Liver (tissue), 9 donors: ENCODE data around the gene STEAP3. TPM values are rescaled to one million over a fixed set of nuclear protein-coding genes. Genes with fewer than 3 reads are reported as not detected.

Experiments
- DNase-seq: peaks from one replicate; pipeline ENCODE4 v3.0.0-alpha.2; 2017; ENCODE audit warnings: low spot score
- H3K27ac ChIP-seq, 2 donors: one replicate each; pipeline ENCODE4 v1.7.0; 2013; ENCODE audit warnings: inconsistent platforms in 2 of 2, low read length in 2 of 2, control low read depth in 1 of 2, low read depth in 1 of 2, mild to moderate bottlenecking in 1 of 2
- H3K27me3 ChIP-seq, 4 donors: one replicate each; pipeline versions ENCODE4 v1.6.1 to v1.7.0; 2013; ENCODE audit warnings: low read length in 3 of 4, inconsistent platforms in 1 of 4, mild to moderate bottlenecking in 1 of 4, moderate library complexity in 1 of 4; ENCODE audit not compliant: control insufficient read depth in 4 of 4, insufficient read depth in 4 of 4
- H3K36me3 ChIP-seq, 4 donors: one replicate each; pipeline versions ENCODE4 v1.6.1 to v1.7.0; 2013; ENCODE audit warnings: low read length in 3 of 4, mild to moderate bottlenecking in 3 of 4, low read depth in 1 of 4, moderate library complexity in 1 of 4; ENCODE audit not compliant: control insufficient read depth in 4 of 4, insufficient read depth in 3 of 4
- H3K4me1 ChIP-seq, 4 donors: one replicate each; pipeline versions ENCODE4 v1.6.1 to v1.7.0; 2013; ENCODE audit warnings: low read length in 3 of 4, mild to moderate bottlenecking in 3 of 4, moderate library complexity in 1 of 4; ENCODE audit not compliant: control insufficient read depth in 4 of 4, insufficient read depth in 4 of 4
- H3K4me3 ChIP-seq, 3 donors: one replicate each; pipeline versions ENCODE4 v1.6.1 to v1.7.0; 2013; ENCODE audit warnings: low read length in 3 of 3, control low read depth in 1 of 3, low read depth in 1 of 3, mild to moderate bottlenecking in 1 of 3
- H3K9ac ChIP-seq, 2 donors: one replicate each; pipeline ENCODE4 v1.7.0; 2013; ENCODE audit warnings: low read length in 2 of 2, mild to moderate bottlenecking in 2 of 2, moderate library complexity in 2 of 2, control low read depth in 1 of 2, low read depth in 1 of 2
- H3K9me3 ChIP-seq, 4 donors: one replicate each; pipeline versions ENCODE4 v1.6.1 to v1.7.0; 2013; ENCODE audit warnings: low read length in 3 of 4; ENCODE audit not compliant: control insufficient read depth in 4 of 4
- CTCF ChIP-seq: fragments of 150-350 bp; IDR thresholded peaks from 2 replicates; pipeline ENCODE4 v1.5.1; 2017; ENCODE audit warnings: improper control_type of control experiment, low read depth, low read length; ENCODE audit not compliant: missing input control
- EGR1 ChIP-seq, 2 donors: IDR thresholded peaks; 2 replicates each; pipeline ENCODE4 v1.6.1; 2016 to 2018; ENCODE audit warnings: antibody characterized with exemption in 2 of 2, low read depth in 2 of 2
- FOXA1 ChIP-seq: IDR thresholded peaks from 2 replicates; pipeline ENCODE4 v1.6.1; 2016; ENCODE audit warnings: antibody characterized with exemption
- FOXA2 ChIP-seq: IDR thresholded peaks from 2 replicates; pipeline ENCODE4 v1.6.1; 2016; ENCODE audit warnings: antibody characterized with exemption
- GABPA ChIP-seq, 2 donors: IDR thresholded peaks in 1 of 2; conservative IDR thresholded peaks in 1 of 2; 2 replicates each; pipeline ENCODE4 v1.6.1; 2016; ENCODE audit warnings: antibody characterized with exemption in 2 of 2, mild to moderate bottlenecking in 1 of 2, moderate library complexity in 1 of 2
- HNF4A ChIP-seq, 2 donors: conservative IDR thresholded peaks; 2 replicates each; pipeline ENCODE4 v1.6.1; 2016; ENCODE audit warnings: antibody characterized with exemption in 2 of 2, mild to moderate bottlenecking in 2 of 2
- HNF4G ChIP-seq: IDR thresholded peaks from 2 replicates; pipeline ENCODE4 v1.6.1; 2016; ENCODE audit warnings: antibody characterized with exemption
- JUND ChIP-seq, 2 donors: IDR thresholded peaks; 2 replicates each; pipeline ENCODE4 v1.6.1; 2016; ENCODE audit warnings: antibody characterized with exemption in 2 of 2
- MAX ChIP-seq: IDR thresholded peaks from 2 replicates; pipeline ENCODE4 v1.6.1; 2016; ENCODE audit warnings: antibody characterized with exemption
- NR2F2 ChIP-seq: IDR thresholded peaks from 2 replicates; pipeline ENCODE4 v1.6.1; 2016; ENCODE audit warnings: antibody characterized with exemption
- RAD21 ChIP-seq, 2 donors: IDR thresholded peaks; 2 replicates each; pipeline ENCODE4 v1.6.1; 2016; ENCODE audit warnings: antibody characterized with exemption in 2 of 2, mild to moderate bottlenecking in 2 of 2
- REST ChIP-seq: IDR thresholded peaks from 2 replicates; pipeline ENCODE4 v1.6.1; 2016; ENCODE audit warnings: antibody characterized with exemption, mild to moderate bottlenecking
- RXRA ChIP-seq, 2 donors: IDR thresholded peaks; 2 replicates each; pipeline ENCODE4 v1.6.1; 2017 to 2018; ENCODE audit warnings: antibody characterized with exemption in 2 of 2, mild to moderate bottlenecking in 1 of 2
- SP1 ChIP-seq: IDR thresholded peaks from 2 replicates; pipeline ENCODE4 v1.6.1; 2018; ENCODE audit warnings: antibody characterized with exemption, mild to moderate bottlenecking
- TAF1 ChIP-seq: conservative IDR thresholded peaks from 2 replicates; pipeline ENCODE4 v1.6.1; 2016; ENCODE audit warnings: antibody characterized with exemption, mild to moderate bottlenecking
- YY1 ChIP-seq: IDR thresholded peaks from 2 replicates; pipeline ENCODE4 v1.6.1; 2016; ENCODE audit warnings: antibody characterized with exemption, mild to moderate bottlenecking
- ZBTB33 ChIP-seq: IDR thresholded peaks from 2 replicates; pipeline ENCODE4 v1.6.1; 2016; ENCODE audit warnings: antibody characterized with exemption
- WGBS: extraction: QIAGEN DNeasy Blood & Tissue Kit; methylation state at CpG from one replicate; pipeline ENCODE4 v1.1.7; 2013; 5-methylcytosine and 5-hydroxymethylcytosine counted together
- polyA plus RNA-seq, 2 donors: library from polyadenylated mRNA; stranded (reverse) in 1 of 2; unstranded in 1 of 2; fragments of 200-250 nt in 1 of 2; fragments of >200 nt in 1 of 2; fragmentation: Nextera tagmentation in 1 of 2; extraction: Ambion mirVana in 1 of 2; gene quantifications; one replicate each; pipeline versions ENCODE4 v1.2.1 to v1.2.3, GENCODE V29; 2013 to 2015
- total RNA-seq, 2 donors: library from RNA; depleted of rRNA; stranded (reverse); fragments of >200 nt; gene quantifications; one replicate each; pipeline ENCODE4 v1.2.3, GENCODE V29; 2014
- TF ChIP-seq, protein P1 (sequence below): IDR thresholded peaks from 2 replicates; pipeline ENCODE4 v1.6.1; 2016; ENCODE audit warnings: antibody characterized with exemption
- donor health status: healthy.
- donor health status: healthy.
- donor health status: healthy.
- donor health status: healthy.
- donor health status: healthy.

STEAP3 gene
- total and polyA plus RNA-seq, 4 donors: 44.4 to 158 (median 113) TPM

GRCh38 chr2:119251652-119252051 lies 28.0 kb downstream of the STEAP3 start:
- Histone ChIP-seq H3K4me1 (peaks cover 0 to 24% (median 11%) of the 10 kb centered on the region in 4 donors), H3K9me3 (no peaks in the 10 kb centered on the region), H3K4me3 (no peak overlapping the region), H3K27ac (no peak overlapping the region), H3K27me3 (no peaks in the 10 kb centered on the region), H3K36me3 (peaks cover 16 to 76% (median 67%) of the 10 kb centered on the region in 4 donors), H3K9ac (no peak overlapping the region)
- DNase-seq: no peak
- TF ChIP-seq HNF4G (no peak), YY1 (no peak)
- WGBS: 95% methylated on average over 5 of the region's 5 CpGs

DNA sequence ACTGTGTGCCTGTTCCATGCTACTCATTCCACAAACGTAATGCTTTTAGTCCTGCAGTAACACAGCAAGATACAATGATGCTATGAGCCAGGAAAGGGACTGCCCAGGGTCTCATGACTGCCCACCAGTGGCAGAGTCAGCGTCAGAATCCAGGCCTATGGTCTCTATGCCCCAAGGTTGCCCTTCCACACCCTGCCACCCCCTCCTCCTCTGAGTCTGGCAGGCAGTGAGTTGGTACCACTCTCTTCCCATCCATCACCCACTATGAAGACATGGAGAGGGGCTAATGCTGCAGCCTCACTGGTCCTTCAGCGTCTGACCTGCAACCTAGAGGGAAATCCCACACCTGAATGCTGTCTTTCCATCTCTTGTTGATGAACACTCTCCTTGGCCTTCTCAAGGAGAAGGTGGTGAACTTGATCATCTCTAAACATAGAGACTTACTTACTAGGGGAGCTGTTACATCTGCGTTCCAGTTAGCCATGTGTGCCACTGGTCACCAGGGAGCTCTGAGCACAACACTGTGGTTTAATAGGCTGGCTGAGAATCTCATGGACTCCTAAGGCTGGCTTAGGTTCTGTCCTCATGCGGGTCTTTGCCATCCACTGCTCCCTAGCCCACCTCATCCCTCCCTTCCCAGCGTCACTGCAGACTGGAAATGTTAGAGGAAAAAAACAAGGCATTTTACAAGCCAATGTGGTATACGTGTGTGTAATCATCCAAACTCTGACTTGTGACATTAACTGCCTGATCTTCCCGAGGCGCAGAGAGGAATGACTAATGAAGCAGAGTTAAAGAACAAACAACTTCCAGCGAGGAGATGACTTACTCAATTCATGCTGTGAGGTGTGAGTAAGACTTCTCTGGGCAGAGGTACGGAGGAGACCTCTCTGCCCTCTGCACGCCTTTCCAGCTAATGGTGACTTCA lies 28.8 kb downstream of the STEAP3 start:
- no peak for DNase-seq
- WGBS: 88% methylated on average over 12 of the region's 12 CpGs
- Histone ChIP-seq H3K36me3 (peaks cover 15 to 76% (median 67%) of the 10 kb centered on the region in 4 donors), H3K4me3 (no peak overlapping the region), H3K27me3 (no peaks in the 10 kb centered on the region), H3K9me3 (no peaks in the 10 kb centered on the region), H3K4me1 (peaks cover 0 to 24% (median 12%) of the 10 kb centered on the region in 4 donors), H3K27ac (no peak overlapping the region), H3K9ac (no peak overlapping the region)
- TF ChIP-seq NR2F2: no peak
- TF ChIP-seq RAD21 (IDR thresholded peaks at IDR 0.05): no peak
- TF ChIP-seq FOXA2: no peak
- no peak for TF ChIP-seq EGR1 (IDR thresholded peaks at IDR 0.05; ENCODE audit: low read depth in 2 of 2)
- TF ChIP-seq RXRA (IDR thresholded peaks at IDR 0.05): no peak
- no peak for TF ChIP-seq MAX

DNA sequence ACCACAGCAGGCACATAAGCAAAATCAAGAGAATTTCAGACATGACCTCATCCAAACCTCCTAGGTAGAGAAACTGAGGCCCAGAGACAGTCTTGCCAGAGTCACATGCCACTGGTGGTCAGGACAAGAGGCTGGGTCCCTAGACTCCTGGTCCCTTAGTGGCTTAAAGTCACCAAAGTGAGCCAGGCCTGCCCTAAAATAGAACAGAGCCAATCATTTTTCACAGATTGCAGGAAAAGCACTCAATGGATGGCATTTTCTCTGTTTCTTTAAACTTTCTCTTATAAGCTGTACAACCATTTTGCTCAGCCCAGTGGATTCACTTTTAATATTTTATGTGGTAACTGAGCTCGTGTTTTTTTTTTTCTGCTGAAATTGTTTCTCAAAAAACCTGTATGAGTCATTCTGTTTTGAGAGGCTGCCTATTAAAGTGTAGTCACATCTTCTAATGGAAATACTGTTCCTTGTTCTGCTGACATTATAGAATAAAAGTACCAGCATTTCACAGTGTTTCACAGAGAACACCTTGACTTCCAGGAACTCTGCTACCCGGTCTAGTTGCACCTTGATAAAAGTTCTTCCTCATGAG lies 29.6 kb downstream of the STEAP3 start:
- H3K9me3 ChIP-seq: no peaks in the 10 kb centered on the region
- peaks cover 0 to 24% (median 9%) of the 10 kb centered on the region in 4 donors for H3K4me1 ChIP-seq
- H3K27ac ChIP-seq: no peak overlapping the region
- H3K27me3 ChIP-seq: no peaks in the 10 kb centered on the region
- 82% methylated on average over 2 of the region's 2 CpGs for WGBS
- no peak overlapping the region for H3K4me3 ChIP-seq
- H3K36me3 ChIP-seq: peaks cover 17 to 71% (median 69%) of the 10 kb centered on the region in 4 donors
- no peak overlapping the region for H3K9ac ChIP-seq
- TF ChIP-seq CTCF (no peak), JUND (IDR thresholded peaks at IDR 0.05) (no peak), HNF4A (conservative IDR thresholded peaks at IDR 0.05) (no peak), MAX (no peak), FOXA1 (no peak), REST (no peak), NR2F2 (no peak), SP1 (no peak), RAD21 (IDR thresholded peaks at IDR 0.05) (no peak), GABPA (IDR thresholded peaks at IDR 0.05 in 1 of 2, conservative IDR thresholded peaks at IDR 0.05 in 1 of 2) (no peak), TAF1 (no peak), YY1 (no peak), ZBTB33 (no peak), HNF4G (no peak), EGR1 (IDR thresholded peaks at IDR 0.05; ENCODE audit: low read depth in 2 of 2) (no peak), RXRA (IDR thresholded peaks at IDR 0.05) (no peak), FOXA2 (no peak)
- TF ChIP-seq, protein P1, sequence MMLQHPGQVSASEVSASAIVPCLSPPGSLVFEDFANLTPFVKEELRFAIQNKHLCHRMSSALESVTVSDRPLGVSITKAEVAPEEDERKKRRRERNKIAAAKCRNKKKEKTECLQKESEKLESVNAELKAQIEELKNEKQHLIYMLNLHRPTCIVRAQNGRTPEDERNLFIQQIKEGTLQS: no peak
- no peak for DNase-seq
